Measurements from ENCODE around the gene DENND10.

- no peak for TF ChIP-seq CTCF (conservative IDR thresholded peaks at IDR 0.05; ENCODE audit: low read depth in 2 of 2)
- TF ChIP-seq EZH2phosphoT487 (IDR thresholded peaks at IDR 0.05; ENCODE audit: unreplicated experiment), result no peak
- TF ChIP-seq ETS1 (IDR thresholded peaks at IDR 0.05), result no peak
- TF ChIP-seq POLR2AphosphoS5 (IDR thresholded peaks at IDR 0.05; ENCODE audit: low read depth), result no peak
- TF ChIP-seq EZH2 (IDR thresholded peaks at IDR 0.05; ENCODE audit: low read depth, unreplicated experiment), result no peak
- TF ChIP-seq REST (IDR thresholded peaks at IDR 0.05; ENCODE audit: unreplicated experiment), result no peak
- no peak for TF ChIP-seq ZNF114 (CRISPR knock-in tag; IDR thresholded peaks at IDR 0.05)
- no peak for TF ChIP-seq ZNF331 (CRISPR knock-in tag; IDR thresholded peaks at IDR 0.05; ENCODE audit: low read depth)
- no peak for TF ChIP-seq ZNF462 (CRISPR knock-in tag; IDR thresholded peaks at IDR 0.05)
Observed at GRCh38 chr10:119162452-119163092, 58.7 kb downstream of the DENND10 start.

All from GM23338 (cell line).